NCI-H2196 (cell line): Measurements from ENCODE around the gene KANSL3.

Experiments used
- DNase-seq: peaks from one replicate; lab custom pipeline; 2025; ENCODE audit not compliant: unreplicated experiment; lab: John Stamatoyannopoulos, UW

KANSL3 gene

GRCh38 chr2:96546797-96547196, 91.3 kb downstream of the KANSL3 start:
- DNase-seq: no peak

DNA sequence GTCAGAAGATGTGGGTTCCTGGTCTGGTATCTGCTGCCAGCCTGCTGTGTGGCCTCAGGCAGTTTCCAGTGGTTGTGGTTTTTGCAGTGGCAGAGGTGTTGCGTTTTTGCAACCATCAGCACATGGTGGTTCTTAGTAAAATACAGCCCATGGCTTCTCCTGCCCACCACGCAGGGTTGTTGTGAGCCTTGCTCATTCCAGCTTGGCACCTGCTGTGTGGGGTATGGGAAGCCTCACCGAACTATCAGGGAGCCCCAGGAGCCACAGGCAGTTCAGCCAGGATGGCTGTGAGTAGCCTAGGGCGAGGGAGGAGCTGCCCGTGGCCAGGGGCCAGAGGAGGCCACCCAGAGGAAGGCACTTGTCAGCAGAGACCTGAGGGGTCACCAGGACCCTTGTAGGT, 91.8 kb downstream of the KANSL3 start:
- DNase-seq: no peak
